ENCODE data around the gene BICD1. TPM values are rescaled to one million over a fixed set of nuclear protein-coding genes. Genes with fewer than 3 reads are reported as not detected.

Gene BICD1
- total and polyA plus RNA-seq, 2 of the 13 experiments (the other 11 are each of a cell fraction or from before 2014, with no cell fraction given), result 4.5 to 5.2 TPM

DNA sequence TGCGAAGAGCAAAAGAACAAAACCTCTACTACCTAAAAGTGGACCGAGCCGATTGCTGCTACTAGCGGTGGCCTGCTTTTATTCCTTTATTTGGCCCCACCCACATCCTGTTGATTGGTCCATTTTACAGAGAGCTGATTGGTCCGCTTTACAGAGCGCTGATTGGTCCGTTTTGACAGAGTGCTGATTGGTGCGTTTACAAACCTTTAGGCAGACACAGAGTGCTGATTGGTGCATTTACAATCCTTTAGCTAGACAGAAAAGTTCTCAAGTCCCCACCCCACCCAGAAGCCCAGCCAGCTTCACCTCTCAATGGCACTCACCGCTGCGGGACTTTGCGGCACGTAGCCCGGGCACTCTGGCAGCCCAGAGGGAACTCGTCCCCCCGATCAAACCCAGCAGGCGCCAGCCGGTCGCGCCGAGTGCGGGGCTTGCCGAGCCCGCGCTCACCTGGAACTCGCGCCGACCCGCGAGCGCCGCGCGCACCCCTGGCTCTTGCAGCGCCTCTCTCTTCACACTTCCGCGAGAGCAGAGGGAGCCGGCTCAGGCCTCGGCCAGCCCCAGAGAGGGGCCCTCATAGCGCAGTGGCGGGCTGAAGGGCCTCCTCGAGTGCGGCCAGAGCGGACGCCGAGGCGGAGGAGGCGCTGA, 284.0 kb downstream of the BICD1 start (continued):
- TF ChIP-seq, protein P1, sequence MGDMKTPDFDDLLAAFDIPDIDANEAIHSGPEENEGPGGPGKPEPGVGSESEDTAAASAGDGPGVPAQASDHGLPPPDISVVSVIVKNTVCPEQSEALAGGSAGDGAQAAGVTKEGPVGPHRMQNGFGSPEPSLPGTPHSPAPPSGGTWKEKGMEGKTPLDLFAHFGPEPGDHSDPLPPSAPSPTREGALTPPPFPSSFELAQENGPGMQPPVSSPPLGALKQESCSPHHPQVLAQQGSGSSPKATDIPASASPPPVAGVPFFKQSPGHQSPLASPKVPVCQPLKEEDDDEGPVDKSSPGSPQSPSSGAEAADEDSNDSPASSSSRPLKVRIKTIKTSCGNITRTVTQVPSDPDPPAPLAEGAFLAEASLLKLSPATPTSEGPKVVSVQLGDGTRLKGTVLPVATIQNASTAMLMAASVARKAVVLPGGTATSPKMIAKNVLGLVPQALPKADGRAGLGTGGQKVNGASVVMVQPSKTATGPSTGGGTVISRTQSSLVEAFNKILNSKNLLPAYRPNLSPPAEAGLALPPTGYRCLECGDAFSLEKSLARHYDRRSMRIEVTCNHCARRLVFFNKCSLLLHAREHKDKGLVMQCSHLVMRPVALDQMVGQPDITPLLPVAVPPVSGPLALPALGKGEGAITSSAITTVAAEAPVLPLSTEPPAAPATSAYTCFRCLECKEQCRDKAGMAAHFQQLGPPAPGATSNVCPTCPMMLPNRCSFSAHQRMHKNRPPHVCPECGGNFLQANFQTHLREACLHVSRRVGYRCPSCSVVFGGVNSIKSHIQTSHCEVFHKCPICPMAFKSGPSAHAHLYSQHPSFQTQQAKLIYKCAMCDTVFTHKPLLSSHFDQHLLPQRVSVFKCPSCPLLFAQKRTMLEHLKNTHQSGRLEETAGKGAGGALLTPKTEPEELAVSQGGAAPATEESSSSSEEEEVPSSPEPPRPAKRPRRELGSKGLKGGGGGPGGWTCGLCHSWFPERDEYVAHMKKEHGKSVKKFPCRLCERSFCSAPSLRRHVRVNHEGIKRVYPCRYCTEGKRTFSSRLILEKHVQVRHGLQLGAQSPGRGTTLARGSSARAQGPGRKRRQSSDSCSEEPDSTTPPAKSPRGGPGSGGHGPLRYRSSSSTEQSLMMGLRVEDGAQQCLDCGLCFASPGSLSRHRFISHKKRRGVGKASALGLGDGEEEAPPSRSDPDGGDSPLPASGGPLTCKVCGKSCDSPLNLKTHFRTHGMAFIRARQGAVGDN (CRISPR knock-in tag; IDR thresholded peaks at IDR 0.05), result peak; percentile 83
- TF ChIP-seq HNRNPH1 (optimal IDR thresholded peaks at IDR 0.05; ENCODE audit: low read depth, low read length) (no peak), BCL6 (CRISPR knock-in tag; IDR thresholded peaks at IDR 0.05) (peak; percentile 44; the same call in 1 of the 2 replicates), ZNF709 (CRISPR knock-in tag; IDR thresholded peaks at IDR 0.05) (0 out of 2 replicates have a peak, but pooled peaks have one; percentile 29), SCMH1 (CRISPR knock-in tag; IDR thresholded peaks at IDR 0.05; ENCODE audit: borderline replicate concordance) (no peak), ZNF644 (CRISPR knock-in tag; IDR thresholded peaks at IDR 0.05; ENCODE audit: low read depth) (no peak), ZBTB38 (CRISPR knock-in tag; IDR thresholded peaks at IDR 0.05) (no peak), NCOA5 (CRISPR knock-in tag; IDR thresholded peaks at IDR 0.05) (no peak), NFYC (CRISPR knock-in tag; IDR thresholded peaks at IDR 0.05) (peak; percentile 80), RBFOX2 (IDR thresholded peaks at IDR 0.05; ENCODE audit: low read depth, low read length) (no peak), HES4 (CRISPR knock-in tag; IDR thresholded peaks at IDR 0.05; ENCODE audit: borderline replicate concordance) (no peak), CBX2 (IDR thresholded peaks at IDR 0.05; ENCODE audit: low read depth, low read length) (no peak), CBX2 (CRISPR knock-in tag; IDR thresholded peaks at IDR 0.05; ENCODE audit: low read depth) (no peak), NR2F1 (CRISPR knock-in tag; IDR thresholded peaks at IDR 0.05) (no peak), RARA (CRISPR knock-in tag; IDR thresholded peaks at IDR 0.05) (no peak)
- TF ChIP-seq, protein P2, sequence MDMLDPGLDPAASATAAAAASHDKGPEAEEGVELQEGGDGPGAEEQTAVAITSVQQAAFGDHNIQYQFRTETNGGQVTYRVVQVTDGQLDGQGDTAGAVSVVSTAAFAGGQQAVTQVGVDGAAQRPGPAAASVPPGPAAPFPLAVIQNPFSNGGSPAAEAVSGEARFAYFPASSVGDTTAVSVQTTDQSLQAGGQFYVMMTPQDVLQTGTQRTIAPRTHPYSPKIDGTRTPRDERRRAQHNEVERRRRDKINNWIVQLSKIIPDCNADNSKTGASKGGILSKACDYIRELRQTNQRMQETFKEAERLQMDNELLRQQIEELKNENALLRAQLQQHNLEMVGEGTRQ (IDR thresholded peaks at IDR 0.05; ENCODE audit: low read depth, low read length), result no peak
- TF ChIP-seq, protein P2 (CRISPR knock-in tag; IDR thresholded peaks at IDR 0.05; ENCODE audit: borderline replicate concordance), result no peak
- TF ChIP-seq, protein P3, sequence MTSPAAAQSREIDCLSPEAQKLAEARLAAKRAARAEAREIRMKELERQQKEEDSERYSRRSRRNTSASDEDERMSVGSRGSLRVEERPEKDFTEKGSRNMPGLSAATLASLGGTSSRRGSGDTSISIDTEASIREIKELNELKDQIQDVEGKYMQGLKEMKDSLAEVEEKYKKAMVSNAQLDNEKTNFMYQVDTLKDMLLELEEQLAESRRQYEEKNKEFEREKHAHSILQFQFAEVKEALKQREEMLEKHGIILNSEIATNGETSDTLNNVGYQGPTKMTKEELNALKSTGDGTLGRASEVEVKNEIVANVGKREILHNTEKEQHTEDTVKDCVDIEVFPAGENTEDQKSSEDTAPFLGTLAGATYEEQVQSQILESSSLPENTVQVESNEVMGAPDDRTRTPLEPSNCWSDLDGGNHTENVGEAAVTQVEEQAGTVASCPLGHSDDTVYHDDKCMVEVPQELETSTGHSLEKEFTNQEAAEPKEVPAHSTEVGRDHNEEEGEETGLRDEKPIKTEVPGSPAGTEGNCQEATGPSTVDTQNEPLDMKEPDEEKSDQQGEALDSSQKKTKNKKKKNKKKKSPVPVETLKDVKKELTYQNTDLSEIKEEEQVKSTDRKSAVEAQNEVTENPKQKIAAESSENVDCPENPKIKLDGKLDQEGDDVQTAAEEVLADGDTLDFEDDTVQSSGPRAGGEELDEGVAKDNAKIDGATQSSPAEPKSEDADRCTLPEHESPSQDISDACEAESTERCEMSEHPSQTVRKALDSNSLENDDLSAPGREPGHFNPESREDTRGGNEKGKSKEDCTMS (CRISPR knock-in tag; conservative IDR thresholded peaks at IDR 0.05), result no peak
- TF ChIP-seq, protein P4, sequence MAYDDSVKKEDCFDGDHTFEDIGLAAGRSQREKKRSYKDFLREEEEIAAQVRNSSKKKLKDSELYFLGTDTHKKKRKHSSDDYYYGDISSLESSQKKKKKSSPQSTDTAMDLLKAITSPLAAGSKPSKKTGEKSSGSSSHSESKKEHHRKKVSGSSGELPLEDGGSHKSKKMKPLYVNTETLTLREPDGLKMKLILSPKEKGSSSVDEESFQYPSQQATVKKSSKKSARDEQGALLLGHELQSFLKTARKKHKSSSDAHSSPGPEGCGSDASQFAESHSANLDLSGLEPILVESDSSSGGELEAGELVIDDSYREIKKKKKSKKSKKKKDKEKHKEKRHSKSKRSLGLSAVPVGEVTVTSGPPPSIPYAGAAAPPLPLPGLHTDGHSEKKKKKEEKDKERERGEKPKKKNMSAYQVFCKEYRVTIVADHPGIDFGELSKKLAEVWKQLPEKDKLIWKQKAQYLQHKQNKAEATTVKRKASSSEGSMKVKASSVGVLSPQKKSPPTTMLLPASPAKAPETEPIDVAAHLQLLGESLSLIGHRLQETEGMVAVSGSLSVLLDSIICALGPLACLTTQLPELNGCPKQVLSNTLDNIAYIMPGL (CRISPR knock-in tag; IDR thresholded peaks at IDR 0.05; ENCODE audit: borderline replicate concordance in 1 of 2, low read depth in 1 of 2), result peak in 1 of 2 experiments; percentile 37; a peak in 1 of 4 replicates

All from HepG2 (cell line).